SKM-1 treated with dmso at 0.1 percent for 144 hours (cell line): ENCODE measurements around the gene SEC14L1.

Experiments used
- DNase-seq: peaks from one replicate; lab custom pipeline; 2025; ENCODE audit not compliant: unreplicated experiment; lab: John Stamatoyannopoulos, UW

The SEC14L1 gene

DNA sequence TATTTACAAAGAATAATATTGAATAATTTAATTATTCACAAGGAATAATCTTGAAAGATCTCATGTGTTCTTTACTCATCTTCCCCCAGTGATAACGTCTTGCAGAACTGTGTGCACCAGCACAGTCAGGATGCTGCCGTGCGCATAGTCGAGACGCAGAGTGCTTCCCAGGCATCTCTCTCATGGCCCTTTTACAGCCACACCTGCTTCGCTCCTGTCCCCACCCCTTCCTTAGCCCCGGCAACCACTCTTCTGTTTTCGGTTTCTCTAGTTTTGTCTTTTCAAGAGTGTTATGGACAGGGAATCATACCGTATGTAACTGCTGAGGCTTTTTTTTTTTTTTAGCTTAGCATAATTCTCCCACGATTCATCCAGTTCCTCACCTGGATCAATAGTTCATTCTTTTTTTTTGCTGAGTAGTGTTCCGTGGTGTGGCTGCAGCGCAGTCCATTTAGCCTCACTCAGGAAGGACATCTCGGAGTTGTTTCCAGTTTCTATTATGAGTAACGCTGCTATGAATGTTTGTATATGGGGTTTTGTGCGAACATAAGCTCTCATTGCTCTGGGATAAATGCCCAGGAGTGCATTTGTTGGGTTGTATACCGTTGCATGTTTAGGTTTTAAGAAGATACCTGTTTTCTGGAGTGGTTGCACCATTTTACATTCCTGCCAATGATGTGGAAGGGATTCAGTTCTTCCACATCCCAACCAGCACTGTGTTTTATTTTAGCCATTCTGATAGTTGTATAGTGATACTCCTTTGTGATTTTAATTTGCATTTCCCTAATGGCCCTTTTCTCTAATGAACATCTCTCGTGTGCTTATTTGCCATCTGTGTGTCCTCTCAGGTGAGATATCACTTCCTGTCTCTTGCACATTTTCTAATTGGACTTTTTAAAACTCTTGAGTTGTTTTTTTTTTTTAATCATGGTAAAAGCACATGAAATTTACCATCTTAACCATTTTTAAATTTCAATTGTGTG lies 47.6 kb downstream of the SEC14L1 start:
- no peak for DNase-seq

DNA sequence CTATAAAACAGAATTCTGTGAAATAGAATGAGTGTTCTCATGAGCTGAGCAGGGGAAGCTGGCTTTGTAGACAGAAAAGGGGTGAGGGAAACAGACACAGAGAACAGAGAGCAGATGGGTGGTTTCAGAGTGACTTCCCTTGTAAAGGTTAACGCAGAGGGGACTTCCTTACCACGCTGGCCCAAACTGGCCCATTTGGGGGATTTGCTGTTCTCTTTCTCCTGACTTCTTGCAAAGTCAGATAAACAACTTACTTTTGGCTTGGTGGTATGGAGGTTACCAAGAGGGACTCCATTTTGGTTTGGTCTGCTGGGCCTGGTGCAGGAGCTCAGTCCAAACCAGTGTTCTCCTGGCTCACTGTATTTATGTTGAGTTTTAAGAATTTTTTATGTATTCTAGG lies 48.4 kb downstream of the SEC14L1 start:
- DNase-seq, result no peak

DNA sequence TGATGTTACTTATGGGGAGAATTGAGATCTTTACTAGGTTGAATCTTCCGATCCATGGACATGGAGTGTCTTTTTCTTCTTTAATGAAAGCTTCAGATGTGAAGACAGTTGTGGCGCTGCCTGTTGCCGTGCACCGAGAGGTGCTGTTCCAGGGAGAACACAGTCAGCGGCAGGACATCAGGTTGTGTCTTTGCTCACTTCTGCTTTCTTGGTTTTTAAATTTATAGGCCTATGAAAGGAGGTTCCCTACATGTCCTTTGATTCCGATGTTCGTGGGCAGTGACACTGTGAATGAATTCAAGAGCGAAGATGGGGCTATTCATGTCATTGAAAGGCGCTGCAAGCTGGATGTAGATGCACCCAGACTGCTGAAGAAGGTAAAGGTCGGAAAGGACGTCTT lies 49.8 kb downstream of the SEC14L1 start:
- DNase-seq, result no peak

DNA sequence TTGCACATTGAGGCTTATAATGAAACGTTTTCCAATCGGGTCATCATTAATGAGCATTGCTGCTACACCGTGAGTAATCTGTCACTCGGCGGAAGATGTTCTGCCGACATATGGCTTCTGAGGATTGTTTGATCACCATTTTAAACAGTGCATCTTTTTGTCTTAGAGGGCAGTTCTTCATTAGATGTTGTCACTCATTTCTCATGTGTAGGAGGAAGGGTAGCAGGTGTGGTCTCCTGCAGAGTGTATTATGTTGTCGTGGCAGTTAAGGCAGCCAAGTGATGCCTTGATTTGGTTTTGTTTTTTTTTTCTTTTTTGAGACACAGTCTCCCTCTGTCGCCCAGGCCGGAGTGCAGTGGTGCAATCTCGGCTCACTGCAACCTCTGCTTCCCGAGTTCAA lies 50.5 kb downstream of the SEC14L1 start:
- no peak for DNase-seq

DNA sequence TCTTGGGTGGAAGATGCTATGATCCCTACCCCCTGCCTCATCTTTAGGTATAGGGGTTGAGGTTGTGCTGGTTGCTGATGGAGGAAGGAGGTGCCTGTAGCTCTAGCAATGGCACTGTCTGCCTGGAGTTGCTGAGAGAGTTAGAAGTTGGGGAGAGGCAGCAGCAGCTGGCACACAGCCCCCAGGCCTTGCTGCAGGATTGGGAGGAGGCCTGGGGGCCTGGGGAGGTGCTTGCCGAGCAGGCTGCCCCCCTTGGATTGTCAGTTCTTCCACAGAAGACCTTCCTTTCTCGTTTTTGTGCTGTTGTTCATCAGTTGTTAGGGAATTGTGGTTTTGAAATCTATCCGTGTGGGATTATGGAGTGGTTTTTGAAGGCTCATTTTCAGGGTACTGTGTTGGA lies 52.9 kb downstream of the SEC14L1 start:
- DNase-seq, result no peak

DNA sequence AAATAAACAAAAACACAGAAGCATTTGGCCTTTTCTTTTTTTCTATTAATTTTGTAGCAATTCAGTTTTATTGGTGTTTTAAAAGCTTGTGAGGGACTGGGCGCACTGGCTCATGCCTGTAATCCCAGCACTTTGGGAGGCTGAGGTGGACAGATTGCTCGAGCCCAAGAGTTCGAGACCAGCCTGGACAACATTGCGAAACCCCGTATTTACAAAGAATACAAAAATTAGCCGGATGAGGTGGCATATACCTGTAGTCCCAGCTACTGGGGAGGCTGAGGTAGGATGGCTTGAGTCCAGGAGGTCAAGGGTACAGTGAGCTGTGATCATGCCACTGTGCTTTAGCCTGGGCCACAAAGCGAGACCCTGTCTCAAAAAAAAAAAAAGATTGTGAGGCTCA lies 53.4 kb downstream of the SEC14L1 start:
- DNase-seq, result no peak

DNA sequence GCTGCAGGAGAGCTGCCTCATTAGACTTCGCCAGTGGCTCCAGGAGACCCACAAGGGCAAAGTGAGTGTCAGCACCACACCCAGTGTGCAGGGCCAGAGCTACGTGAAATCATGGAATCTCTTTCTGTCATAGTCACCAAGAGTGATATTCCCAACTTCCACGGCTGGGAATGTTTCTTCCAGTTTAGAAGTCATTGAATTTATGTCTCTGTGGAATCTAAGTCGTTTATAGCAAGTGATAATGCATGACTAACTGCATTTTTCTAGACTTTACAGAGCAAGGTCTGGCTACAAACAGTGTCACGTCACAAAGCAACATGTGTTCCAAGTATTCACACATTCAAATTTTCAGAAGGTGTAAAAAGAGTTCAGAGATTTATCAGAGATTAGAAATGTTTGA lies 55.5 kb downstream of the SEC14L1 start:
- no peak for DNase-seq

DNA sequence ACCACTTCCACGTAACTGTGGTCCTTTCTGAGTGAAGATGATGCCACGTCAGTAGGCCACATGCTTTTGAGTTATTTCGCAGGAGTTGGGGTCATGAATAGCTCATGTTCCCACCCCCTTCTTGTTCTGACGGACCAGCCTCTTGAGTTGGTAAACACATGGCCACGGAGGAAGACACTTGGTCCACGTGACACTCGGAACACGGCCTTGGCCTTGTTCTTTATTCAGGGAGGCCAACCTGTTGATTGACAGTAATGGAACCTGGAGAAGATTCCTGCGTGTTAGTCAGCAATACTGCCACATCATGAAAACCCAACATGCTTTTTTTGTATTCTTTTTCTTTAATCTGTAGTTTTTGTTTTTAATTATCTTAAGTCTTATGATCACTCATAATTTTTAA lies 56.3 kb downstream of the SEC14L1 start:
- DNase-seq, result no peak

DNA sequence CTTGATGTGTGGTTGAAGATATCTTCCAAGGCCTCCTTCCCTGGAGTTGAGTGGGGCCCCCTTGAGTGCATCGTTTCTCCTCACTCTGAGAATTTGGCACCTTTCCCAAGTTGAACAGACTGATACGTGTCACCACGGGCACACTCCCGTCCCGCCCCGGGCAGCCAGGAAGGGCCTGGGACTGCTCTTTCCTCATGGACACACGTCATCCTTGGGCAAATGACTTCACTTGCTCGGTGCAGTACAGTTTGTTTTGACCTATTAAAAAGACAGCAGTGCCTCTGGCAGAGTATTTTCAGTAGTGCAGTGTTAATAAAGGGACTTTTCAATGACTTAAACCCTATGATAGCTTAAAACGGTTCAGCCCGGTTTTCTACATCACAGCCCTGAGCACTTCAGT lies 59.9 kb downstream of the SEC14L1 start:
- DNase-seq, result no peak

DNA sequence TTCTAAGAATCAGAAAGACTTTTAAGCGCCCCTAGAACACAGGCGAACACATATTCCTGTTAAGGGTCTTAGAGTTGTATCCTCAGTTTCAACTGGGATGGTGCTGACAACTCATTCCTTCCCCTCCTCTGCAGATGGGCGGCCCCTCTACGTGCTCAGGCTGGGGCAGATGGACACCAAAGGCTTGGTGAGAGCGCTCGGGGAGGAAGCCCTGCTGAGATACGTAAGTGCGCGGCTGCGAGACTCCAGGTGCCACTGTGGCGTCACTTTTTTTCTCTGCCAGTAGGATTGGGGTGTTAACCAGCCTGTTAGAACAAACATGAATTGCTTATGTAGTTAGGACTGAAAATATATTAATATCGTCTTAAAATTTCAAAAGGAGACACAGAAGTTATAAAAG lies 62.7 kb downstream of the SEC14L1 start:
- DNase-seq, result no peak

DNA sequence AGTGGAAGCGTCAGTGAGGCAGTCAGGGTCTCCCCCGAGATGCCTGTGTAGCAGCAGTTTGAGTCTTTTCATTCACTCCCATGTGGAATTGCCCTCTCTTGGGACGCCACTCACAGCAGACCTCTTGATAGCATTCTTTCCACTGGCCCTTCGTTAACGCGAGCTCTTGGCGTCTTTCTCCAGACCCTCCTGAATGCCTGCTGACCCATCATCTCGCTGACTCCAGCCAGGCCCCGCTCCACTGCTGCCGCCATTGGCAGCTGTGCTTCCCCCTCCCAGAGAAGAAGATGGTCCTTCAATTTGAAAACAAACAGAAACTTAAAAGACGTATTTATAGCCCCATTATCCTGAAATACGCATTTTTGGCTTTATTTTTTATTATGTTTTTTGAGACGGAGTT lies 63.1 kb downstream of the SEC14L1 start:
- no peak for DNase-seq

DNA sequence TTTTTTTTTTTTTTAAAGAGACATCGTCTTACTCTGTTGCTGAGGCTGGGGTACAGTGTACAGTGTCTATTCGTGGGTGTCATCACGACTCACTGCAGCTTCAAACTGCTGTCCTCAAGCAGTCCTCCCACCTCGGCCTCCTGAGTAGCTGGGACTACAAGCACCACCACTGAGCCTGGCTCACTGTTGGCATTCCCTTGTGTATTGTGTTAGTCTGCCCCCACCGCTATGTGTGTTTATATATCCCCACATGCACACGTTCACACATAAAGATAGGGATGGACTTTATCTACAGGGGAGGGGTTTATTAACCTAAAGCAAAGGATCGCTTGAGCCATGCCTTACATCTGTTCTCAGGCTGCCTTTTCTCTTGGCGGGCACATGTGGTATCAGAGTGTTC lies 63.8 kb downstream of the SEC14L1 start:
- no peak for DNase-seq

DNA sequence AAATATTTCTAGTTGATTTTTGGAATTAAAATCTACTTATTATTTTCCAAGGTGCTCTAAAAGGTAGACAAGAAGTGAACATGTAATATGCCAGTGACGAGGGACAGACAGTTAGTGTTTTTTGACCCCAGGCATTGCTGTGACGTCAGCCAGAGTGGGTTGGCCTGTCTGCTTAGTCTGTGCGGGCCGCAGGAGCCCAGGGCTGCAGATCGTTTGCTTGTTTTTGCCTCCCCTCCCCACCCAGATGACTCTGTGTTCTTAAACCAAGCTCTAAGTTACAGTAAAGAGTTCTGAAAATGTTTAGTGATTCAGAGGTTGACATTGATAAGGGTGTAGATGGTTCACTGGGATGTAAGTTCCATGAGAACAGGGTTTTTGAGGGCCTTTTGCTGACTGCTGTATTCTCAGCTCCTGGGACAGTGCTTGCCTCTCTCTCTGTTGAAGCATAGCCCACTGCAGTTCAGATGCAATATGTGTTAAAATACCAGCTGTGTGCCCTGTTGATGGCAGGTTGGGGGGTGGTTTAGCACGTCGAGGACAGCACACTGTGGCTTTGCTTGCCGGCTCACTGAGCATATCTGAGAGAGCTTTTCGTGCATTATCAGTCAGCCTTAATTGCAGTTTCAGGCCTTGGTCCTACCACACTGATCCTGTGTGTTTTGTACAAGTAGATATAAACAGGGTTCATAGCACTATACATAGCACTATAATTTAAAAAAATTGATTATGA lies 64.8 kb downstream of the SEC14L1 start:
- no peak for DNase-seq

DNA sequence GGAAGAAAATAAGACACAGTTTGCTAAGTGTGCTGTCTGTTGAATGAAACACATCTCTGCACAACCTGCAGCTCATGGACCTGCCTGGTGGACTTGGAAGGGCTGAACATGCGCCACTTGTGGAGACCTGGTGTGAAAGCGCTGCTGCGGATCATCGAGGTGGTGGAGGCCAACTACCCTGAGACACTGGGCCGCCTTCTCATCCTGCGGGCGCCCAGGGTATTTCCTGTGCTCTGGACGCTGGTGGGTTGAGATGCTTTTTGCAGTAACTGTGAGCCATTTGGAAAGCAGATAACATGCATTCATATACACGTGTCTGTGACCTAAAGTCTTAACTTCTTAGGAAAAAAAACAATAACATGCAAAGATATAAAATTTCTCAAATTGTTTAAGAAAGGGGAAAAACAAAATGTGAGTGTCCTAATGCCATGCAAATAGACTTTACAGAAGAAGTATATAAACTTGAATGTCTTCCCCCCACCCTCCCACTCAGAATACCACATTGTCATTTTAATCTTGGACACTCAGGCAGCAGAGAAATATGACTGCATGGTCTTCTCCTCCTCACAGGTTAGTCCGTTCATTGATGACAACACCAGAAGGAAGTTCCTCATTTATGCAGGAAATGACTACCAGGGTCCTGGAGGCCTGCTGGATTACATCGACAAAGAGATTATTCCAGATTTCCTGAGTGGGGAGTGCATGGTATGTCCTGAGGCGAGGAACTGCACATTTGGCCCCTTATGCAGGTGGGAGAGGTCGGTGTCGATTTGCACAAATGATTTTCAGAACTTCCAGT lies 65.6 kb downstream of the SEC14L1 start:
- DNase-seq, result peak; percentile 49

DNA sequence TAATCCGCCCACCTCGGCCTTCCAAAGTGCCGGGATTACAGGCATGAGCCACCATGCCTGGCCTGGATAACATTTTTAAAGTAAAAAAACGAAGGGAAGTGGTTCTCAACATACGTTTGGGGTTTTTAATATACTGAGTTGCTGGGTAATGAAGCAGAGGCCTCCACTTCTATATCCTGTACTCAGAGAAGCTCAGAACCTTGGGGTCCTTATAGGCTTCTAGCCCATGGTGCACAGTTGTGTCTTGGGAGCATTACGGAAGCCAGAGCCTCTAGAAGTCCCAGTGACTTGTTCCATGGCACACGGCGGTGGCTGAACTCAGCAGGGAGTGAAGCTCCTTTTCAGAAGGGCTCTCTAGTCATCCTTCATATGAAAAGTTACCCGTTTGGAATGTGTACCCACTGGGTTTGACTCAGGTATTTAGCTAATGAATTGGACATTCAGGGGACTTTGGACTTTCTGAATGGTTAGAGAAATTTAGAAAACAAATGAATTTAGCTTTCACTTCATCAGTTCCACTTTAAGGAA lies 67.0 kb downstream of the SEC14L1 start:
- no peak for DNase-seq

DNA sequence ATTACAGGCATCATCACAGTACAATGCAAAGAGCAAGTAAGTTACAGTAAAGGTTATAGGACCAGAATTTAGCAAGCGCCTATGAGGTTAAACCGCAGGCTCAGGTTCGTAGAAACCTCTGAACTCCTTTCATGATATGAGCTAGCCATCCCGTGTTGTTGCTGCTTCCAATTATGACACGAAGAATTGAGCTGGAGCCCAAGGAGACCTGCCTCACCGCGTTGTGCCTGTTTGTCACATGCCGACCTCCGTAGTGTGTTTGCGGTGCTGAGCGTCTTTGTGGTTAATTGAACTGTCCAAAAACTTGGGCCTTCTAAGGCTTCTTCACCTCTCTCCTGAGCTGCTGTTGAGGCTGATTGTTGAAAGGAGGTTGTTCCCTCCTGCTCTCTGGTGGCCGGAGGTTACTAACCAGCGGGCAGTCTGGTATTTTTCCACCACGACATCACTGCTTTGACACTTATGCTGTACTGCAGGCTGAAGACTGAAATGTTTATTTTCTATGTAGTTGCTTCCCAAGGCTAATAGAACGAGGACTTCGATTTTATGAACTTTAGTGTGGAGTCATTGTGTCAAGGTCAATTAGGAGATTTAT lies 67.5 kb downstream of the SEC14L1 start:
- peak; percentile 69 for DNase-seq

DNA sequence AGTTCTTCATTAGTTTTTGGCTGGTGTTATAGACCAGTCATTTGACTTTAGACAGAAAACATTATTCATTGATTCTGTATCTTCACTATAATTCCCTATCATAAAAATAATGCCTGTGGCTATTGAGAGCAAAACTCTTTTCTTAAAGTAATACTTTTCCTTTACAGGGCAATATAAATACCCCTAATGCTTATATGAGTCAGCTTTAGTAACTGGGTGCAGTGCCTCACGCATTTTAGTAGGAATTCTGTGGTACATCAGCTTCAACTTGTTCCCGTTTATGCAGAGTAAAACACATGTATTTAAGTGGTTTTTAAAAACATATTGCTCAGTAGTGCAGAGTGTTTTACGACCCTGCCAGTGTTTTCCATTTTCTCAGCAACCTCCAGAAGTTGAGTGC lies 68.1 kb downstream of the SEC14L1 start:
- no peak for DNase-seq

DNA sequence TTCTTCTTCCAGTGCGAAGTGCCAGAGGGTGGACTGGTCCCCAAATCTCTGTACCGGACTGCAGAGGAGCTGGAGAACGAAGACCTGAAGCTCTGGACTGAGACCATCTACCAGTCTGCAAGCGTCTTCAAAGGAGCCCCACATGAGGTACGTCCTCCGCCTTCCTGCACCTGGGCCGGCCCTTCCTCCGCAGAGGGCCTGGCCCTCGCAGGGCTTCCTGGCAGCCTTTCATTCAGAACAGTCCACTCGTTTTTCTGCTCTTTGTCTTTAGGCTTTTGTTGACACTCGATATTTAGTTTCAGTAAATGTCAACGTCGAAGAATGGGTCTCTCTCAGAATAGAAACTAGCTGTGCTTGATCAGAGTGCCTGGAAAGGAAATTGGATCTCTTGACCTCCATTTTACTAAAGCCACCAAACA lies 68.6 kb downstream of the SEC14L1 start:
- DNase-seq, result no peak

DNA sequence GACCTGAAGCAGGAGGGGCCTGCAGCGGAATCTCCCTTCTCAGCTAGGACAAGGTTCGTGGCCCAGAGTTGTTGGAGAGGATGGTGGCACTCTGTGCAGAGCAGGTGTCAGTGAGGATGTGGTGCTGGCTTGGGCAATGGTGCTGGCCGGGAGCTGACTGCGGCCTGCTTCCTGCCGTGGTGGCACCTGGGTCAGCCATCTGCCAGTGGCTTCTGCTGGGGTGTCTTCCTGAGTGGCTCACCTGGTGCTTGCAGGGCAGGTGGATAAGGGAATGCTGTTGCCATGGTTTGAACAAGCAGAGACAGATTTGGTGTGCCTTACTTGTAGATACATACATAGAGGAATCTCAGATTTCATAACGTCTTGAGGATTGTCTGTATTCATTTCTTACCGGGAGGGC lies 69.6 kb downstream of the SEC14L1 start:
- DNase-seq, result no peak

DNA sequence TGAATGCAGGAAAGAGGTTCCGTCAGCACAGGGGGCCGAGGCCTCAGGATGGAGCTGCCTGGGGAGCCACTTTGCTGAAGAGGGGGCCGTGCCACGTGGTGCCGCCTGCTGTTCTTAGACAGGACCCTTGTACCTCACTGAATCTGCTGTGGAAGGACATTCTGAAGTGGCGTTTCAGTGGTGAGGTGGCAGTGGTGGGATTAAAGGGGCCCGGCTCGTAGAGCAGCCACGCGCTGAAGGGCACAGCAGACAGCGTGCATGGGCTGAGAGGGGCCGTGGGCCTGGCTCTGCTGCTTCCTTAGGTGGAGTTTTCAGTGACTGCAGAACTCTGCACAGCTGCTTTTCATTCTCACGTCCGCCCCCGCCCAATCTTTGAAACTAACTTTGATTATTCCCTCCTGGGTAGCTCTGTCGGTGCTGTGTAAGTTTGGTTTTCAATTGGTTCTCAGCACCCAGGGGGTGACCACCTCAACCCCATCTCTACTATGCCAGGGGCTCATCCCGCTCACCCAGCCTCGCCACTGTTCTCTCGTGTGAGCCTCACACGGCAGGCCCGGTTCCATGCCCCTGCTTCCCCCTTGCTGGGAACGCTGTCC lies 70.3 kb downstream of the SEC14L1 start:
- no peak for DNase-seq
